Brain microvascular endothelial cell (primary cell): ENCODE data around the gene FAM53A.
A peak's percentile ranks its signal among the peaks of the same experiment; 100 is the strongest.

Experiments used
- DNase-seq: peaks from one replicate; pipeline ENCODE4 v3.0.0-alpha.2; 2020
- H3K27ac ChIP-seq: fragments of 250-450 bp; sonication (Bioruptor Pico); 2 replicates; pipeline ENCODE4 v1.5.1; 2020; ENCODE audit warnings: mild to moderate bottlenecking, moderate library complexity
- H3K27me3 ChIP-seq: fragments of 250-450 bp; sonication (Bioruptor Pico); replicated peaks from 2 replicates; pipeline ENCODE4 v1.5.1; 2020; ENCODE audit warnings: mild to moderate bottlenecking
- H3K36me3 ChIP-seq: fragments of 250-450 bp; sonication (Bioruptor Pico); replicated peaks from 2 replicates; pipeline ENCODE4 v1.5.1; 2020; ENCODE audit warnings: mild to moderate bottlenecking
- H3K4me3 ChIP-seq: 2 replicates; pipeline ENCODE4 v1.5.1; 2011; ENCODE audit warnings: low read depth, mild to moderate bottlenecking, control low read depth, low read length, moderate library complexity
- CTCF ChIP-seq: IDR thresholded peaks from 2 replicates; pipeline ENCODE4 v1.5.1; 2011; ENCODE audit warnings: low read depth, mild to moderate bottlenecking, moderate library complexity, low read length, control low read depth, inconsistent platforms; ENCODE audit errors: missing control alignments
- in situ Hi-C: cut with HindIII; loops from 2 replicates; pipeline ENCODE4 v1.10.0; 2017; ENCODE audit warnings: low sequenced_read_pairs, low pct_ligation_motif_present

The FAM53A gene

GRCh38 chr4:1721666-1722550 lies 37.8 kb upstream of the FAM53A start:
- no peak for DNase-seq

GRCh38 chr4:1721003-1721665 lies 37.0 kb upstream of the FAM53A start, which contains the start of the genes TACC3 and TMEM129:
Gene TACC3 (plus strand): TSS chr4:1721521. CDS start chr4:1723422, 1,901 bp downstream.
Gene TMEM129 (minus strand): TSS chr4:1721323. CDS start chr4:1720837, 486 bp downstream.
- Histone ChIP-seq H3K4me3 (peak within 1 kb of the TSS; percentile 76), H3K27ac (peak within 1 kb of the TSS; percentile 62), H3K27me3 (no peaks in the 10 kb centered on the region), H3K36me3 (peaks cover 4% of the 10 kb centered on the region)
- peak; percentile 87 for DNase-seq
- no peak for TF ChIP-seq CTCF
- in situ Hi-C loops, result no loop called here

More at GRCh38 chr4:1721666-1722550, 37.8 kb upstream of the FAM53A start:
- peaks cover 4% of the 10 kb centered on the region for H3K36me3 ChIP-seq
- peak overlapping the region; percentile 71 for H3K4me3 ChIP-seq
- in situ Hi-C loops, result no loop called here
- no peak for TF ChIP-seq CTCF
- no peak overlapping the region for H3K27ac ChIP-seq
- H3K27me3 ChIP-seq, result no peaks in the 10 kb centered on the region

GRCh38 chr4:1720163-1720983 lies 36.3 kb upstream of the FAM53A start:
- in situ Hi-C loops, result no loop called here
- H3K4me3 ChIP-seq, result peak overlapping the region; percentile 76
- peak overlapping the region; percentile 62 for H3K27ac ChIP-seq
- TF ChIP-seq CTCF, result no peak
- peaks cover 4% of the 10 kb centered on the region for H3K36me3 ChIP-seq
- no peak for DNase-seq
- no peaks in the 10 kb centered on the region for H3K27me3 ChIP-seq

DNA sequence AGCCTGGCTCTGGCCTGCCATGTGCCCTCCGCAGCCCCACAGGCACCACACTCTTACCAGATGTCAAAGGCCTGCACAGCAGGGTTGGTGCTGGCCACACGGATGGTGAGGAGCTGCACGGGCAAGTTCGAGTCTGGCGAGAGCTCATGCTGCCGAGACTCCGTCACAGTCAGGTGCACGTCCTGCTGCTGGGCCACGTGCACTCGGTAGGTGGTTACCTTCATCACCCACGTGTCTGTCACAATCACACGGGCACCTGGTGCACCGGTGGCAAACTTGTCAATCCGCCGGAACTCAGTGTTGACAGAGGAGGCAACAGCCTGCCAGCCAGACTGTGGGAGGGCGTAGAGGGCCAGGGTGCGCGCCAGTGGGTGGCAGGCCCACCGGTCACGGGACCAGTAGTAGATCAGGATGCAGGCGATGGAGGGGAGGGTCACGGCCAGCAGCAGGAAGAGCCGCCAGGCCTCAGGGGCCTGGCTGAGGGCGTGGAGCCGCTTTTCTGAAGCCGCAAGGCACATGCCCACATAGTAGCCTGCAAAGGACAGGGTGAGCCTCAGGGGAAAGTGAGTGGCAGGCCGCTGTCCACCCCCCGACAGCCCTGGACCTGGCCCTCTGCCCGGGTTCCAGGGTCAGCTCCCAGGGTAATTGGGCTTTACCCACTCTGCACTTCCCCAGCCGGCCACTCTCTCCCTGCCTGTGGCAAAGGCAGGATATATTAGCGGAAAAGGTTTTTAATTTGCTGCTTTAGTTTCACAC lies 34.2 kb upstream of the FAM53A start:
- no peak overlapping the region for H3K27ac ChIP-seq
- no peaks in the 10 kb centered on the region for H3K36me3 ChIP-seq
- no peak for DNase-seq
- in situ Hi-C loops, result no loop called here
- TF ChIP-seq CTCF, result no peak
- H3K27me3 ChIP-seq, result no peaks in the 10 kb centered on the region
- H3K4me3 ChIP-seq, result no peak overlapping the region
